Thyroid gland (tissue), 4 donors: ENCODE results near the gene TRPM5.

Source experiments
- CTCF ChIP-seq, 6 experiments: fragments of 200-600 bp in 3 of 6; fragments of 450-650 bp in 3 of 6; sonication (generic) in 3 of 6; IDR thresholded peaks; one replicate each; pipeline ENCODE4 v1.5.1; 2016 to 2019; ENCODE audit warnings: antibody characterized with exemption in 6 of 6, mild to moderate bottlenecking in 2 of 6, inconsistent platforms in 1 of 6, moderate library complexity in 1 of 6
- POLR2A ChIP-seq, 2 donors: fragments of 450-650 bp; IDR thresholded peaks; one replicate each; pipeline ENCODE4 v1.6.1; 2017; ENCODE audit warnings: antibody characterized with exemption in 2 of 2, mild to moderate bottlenecking in 2 of 2, moderate library complexity in 1 of 2

GRCh38 chr11:2489083-2489482 lies 44.8 kb upstream of the TRPM5 start:
- no peak for TF ChIP-seq CTCF (IDR thresholded peaks at IDR 0.05)
- TF ChIP-seq POLR2A (IDR thresholded peaks at IDR 0.05), result no peak
